ENCODE results near the gene TCP10L. TPM values are rescaled to one million over a fixed set of nuclear protein-coding genes. Genes with fewer than 3 reads are reported as not detected.

Gene TCP10L
- total and polyA plus RNA-seq, 2 of the 13 experiments (the other 11 are each of a cell fraction or from before 2014, with no cell fraction given), result 0.90 to 2.4 TPM

DNA sequence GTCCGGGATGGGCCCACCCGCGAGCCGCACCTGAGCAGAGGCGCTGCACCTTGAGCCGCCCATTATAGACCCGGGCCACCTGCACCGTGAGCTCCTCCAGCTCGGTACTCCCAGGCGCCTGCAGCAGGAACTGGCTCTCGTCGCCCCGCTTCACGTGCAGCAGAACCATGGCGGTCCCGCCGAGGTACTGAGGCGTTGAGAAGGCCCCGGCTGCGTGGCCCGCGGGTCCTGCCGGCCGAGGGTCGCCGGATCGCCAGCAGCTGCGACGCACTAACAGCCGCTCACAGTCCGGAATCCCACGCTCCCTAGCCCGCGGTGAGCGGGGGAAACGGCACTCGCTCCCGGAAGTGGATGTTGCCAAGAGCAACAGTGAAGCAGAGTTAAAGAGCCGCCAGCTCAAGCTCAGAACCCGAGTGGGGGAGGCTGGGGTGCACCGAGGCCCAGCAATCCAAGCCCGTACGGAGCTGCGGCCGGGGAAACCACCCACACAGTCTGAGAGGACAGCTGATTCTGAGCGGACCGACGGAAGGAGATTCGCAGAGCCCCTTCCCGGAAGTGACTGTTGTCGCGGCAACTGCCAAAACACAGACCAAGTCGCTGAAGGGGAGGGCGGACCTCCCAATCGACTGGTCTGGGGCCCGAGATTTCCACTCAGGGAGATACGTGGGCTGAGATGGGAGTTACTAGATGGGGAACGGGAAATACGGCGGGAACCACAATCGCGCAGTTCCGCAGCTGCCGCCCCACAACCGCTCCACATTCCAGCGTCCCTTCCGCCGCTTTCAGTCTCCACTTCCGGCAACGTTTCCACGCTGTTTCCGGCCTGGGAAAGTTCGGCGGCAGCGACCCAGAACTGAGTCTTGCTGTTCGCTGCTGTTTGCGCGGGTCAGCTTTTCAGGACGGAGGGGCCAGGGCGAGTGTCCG, 27.0 kb upstream of the TCP10L start, which contains the start of gene CFAP298 (continued):
- TF ChIP-seq ZBTB38 (CRISPR knock-in tag; IDR thresholded peaks at IDR 0.05), result no peak
- TF ChIP-seq ATF7-NPFF (CRISPR knock-in tag; IDR thresholded peaks at IDR 0.05; ENCODE audit: low read depth), result peak; percentile 35; the same call in 1 of the 2 replicates
- TF ChIP-seq MED13 (CRISPR knock-in tag; IDR thresholded peaks at IDR 0.05), result peak; percentile 69
- TF ChIP-seq SMAD9 (CRISPR knock-in tag; IDR thresholded peaks at IDR 0.05), result no peak
- TF ChIP-seq SPEN (CRISPR knock-in tag; IDR thresholded peaks at IDR 0.05; ENCODE audit: low read depth), result peak; percentile 81; the same call in 1 of the 2 replicates
- TF ChIP-seq, protein P1, sequence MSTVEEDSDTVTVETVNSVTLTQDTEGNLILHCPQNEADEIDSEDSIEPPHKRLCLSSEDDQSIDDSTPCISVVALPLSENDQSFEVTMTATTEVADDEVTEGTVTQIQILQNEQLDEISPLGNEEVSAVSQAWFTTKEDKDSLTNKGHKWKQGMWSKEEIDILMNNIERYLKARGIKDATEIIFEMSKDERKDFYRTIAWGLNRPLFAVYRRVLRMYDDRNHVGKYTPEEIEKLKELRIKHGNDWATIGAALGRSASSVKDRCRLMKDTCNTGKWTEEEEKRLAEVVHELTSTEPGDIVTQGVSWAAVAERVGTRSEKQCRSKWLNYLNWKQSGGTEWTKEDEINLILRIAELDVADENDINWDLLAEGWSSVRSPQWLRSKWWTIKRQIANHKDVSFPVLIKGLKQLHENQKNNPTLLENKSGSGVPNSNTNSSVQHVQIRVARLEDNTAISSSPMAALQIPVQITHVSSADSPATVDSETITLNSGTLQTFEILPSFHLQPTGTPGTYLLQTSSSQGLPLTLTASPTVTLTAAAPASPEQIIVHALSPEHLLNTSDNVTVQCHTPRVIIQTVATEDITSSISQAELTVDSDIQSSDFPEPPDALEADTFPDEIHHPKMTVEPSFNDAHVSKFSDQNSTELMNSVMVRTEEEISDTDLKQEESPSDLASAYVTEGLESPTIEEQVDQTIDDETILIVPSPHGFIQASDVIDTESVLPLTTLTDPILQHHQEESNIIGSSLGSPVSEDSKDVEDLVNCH (CRISPR knock-in tag; IDR thresholded peaks at IDR 0.05), result no peak
- TF ChIP-seq HNF4A (CRISPR knock-in tag; IDR thresholded peaks at IDR 0.05), result no peak; the same call in 1 of the 2 replicates
- no peak for TF ChIP-seq JARID2 (CRISPR knock-in tag; IDR thresholded peaks at IDR 0.05; ENCODE audit: insufficient replicate concordance)
- TF ChIP-seq MAFF (IDR thresholded peaks at IDR 0.05; ENCODE audit: low read depth, low read length), result no peak
- TF ChIP-seq IKZF1 (IDR thresholded peaks at IDR 0.05), result no peak
- TF ChIP-seq TBX2 (CRISPR knock-in tag; IDR thresholded peaks at IDR 0.05; ENCODE audit: borderline replicate concordance), result peak; percentile 52; the same call in 1 of the 2 replicates
- TF ChIP-seq ZNF691 (CRISPR knock-in tag; IDR thresholded peaks at IDR 0.05; ENCODE audit: borderline replicate concordance, low read depth), result no peak; the same call in 1 of the 2 replicates
- 0 out of 2 replicates have a peak, but pooled peaks have one; percentile 10 for TF ChIP-seq ZMAT3 (CRISPR knock-in tag; conservative IDR thresholded peaks at IDR 0.05)
- TF ChIP-seq, protein P2, sequence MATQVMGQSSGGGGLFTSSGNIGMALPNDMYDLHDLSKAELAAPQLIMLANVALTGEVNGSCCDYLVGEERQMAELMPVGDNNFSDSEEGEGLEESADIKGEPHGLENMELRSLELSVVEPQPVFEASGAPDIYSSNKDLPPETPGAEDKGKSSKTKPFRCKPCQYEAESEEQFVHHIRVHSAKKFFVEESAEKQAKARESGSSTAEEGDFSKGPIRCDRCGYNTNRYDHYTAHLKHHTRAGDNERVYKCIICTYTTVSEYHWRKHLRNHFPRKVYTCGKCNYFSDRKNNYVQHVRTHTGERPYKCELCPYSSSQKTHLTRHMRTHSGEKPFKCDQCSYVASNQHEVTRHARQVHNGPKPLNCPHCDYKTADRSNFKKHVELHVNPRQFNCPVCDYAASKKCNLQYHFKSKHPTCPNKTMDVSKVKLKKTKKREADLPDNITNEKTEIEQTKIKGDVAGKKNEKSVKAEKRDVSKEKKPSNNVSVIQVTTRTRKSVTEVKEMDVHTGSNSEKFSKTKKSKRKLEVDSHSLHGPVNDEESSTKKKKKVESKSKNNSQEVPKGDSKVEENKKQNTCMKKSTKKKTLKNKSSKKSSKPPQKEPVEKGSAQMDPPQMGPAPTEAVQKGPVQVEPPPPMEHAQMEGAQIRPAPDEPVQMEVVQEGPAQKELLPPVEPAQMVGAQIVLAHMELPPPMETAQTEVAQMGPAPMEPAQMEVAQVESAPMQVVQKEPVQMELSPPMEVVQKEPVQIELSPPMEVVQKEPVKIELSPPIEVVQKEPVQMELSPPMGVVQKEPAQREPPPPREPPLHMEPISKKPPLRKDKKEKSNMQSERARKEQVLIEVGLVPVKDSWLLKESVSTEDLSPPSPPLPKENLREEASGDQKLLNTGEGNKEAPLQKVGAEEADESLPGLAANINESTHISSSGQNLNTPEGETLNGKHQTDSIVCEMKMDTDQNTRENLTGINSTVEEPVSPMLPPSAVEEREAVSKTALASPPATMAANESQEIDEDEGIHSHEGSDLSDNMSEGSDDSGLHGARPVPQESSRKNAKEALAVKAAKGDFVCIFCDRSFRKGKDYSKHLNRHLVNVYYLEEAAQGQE (IDR thresholded peaks at IDR 0.05; ENCODE audit: borderline replicate concordance in 1 of 2, low read depth in 1 of 2, low read length in 2 of 2), result no peak
- no peak for TF ChIP-seq ZNF83 (CRISPR knock-in tag; IDR thresholded peaks at IDR 0.05; ENCODE audit: borderline replicate concordance)
- no peak for TF ChIP-seq EP300 (IDR thresholded peaks at IDR 0.05; ENCODE audit: low read depth in 2 of 2, low read length in 2 of 2)
- TF ChIP-seq EP300 (CRISPR knock-in tag; IDR thresholded peaks at IDR 0.05; ENCODE audit: borderline replicate concordance), result no peak
- TF ChIP-seq TP53 (CRISPR knock-in tag; conservative IDR thresholded peaks at IDR 0.05), result 0 out of 2 replicates have a peak, but pooled peaks have one; percentile 82
- TF ChIP-seq SALL2 (CRISPR knock-in tag; IDR thresholded peaks at IDR 0.05), result no peak
- TF ChIP-seq SOX13 (IDR thresholded peaks at IDR 0.05), result no peak
- TF ChIP-seq SOX13 (CRISPR knock-in tag; conservative IDR thresholded peaks at IDR 0.05 in 1 of 2, IDR thresholded peaks at IDR 0.05 in 1 of 2), result peak in 1 of 2 experiments; percentile 29; a peak in 2 of 4 replicates
- no peak for TF ChIP-seq BRCA1 (CRISPR knock-in tag; IDR thresholded peaks at IDR 0.05)
- TF ChIP-seq ZNF678 (CRISPR knock-in tag; IDR thresholded peaks at IDR 0.05), result no peak

Data from HepG2 (cell line).